GM18507 (cell line): ENCODE measurements around the gene CNOT6.

ENCODE experiments used
- DNase-seq: peaks from one replicate; pipeline ENCODE4 v3.0.0; 2011; ENCODE audit warnings: low read depth; ENCODE audit not compliant: insufficient read length; ENCODE audit errors: extremely low spot score
- FAIRE-seq: peaks from 2 replicates; lab custom pipeline; 2011; peaks lifted over from hg19 to GRCh38; lab: Jason Lieb, UNC

The CNOT6 gene

GRCh38 chr5:180609386-180609785 lies 115.2 kb downstream of the CNOT6 start:
- FAIRE-seq (no peak), DNase-seq (no peak)

GRCh38 chr5:180609817-180610550 lies 115.8 kb downstream of the CNOT6 start:
- FAIRE-seq (no peak), DNase-seq (no peak)

- no peak for DNase-seq
- no peak for FAIRE-seq
Measured at GRCh38 chr5:180611140-180611850, 117.1 kb downstream of the CNOT6 start.

- FAIRE-seq (no peak), DNase-seq (no peak)
Measured at GRCh38 chr5:180612683-180613082, 118.5 kb downstream of the CNOT6 start.

- FAIRE-seq (no peak), DNase-seq (no peak)
Measured at GRCh38 chr5:180613188-180613813, 119.1 kb downstream of the CNOT6 start.

GRCh38 chr5:180613814-180614188 lies 119.6 kb downstream of the CNOT6 start:
- FAIRE-seq (no peak), DNase-seq (no peak)

- FAIRE-seq (no peak), DNase-seq (no peak)
Measured at GRCh38 chr5:180618487-180618828, 124.3 kb downstream of the CNOT6 start.

- no peak for FAIRE-seq
- DNase-seq = no peak
Measured at GRCh38 chr5:180618829-180619562, 124.8 kb downstream of the CNOT6 start.

- FAIRE-seq = no peak
- DNase-seq = no peak
Measured at GRCh38 chr5:180619563-180619915, 125.4 kb downstream of the CNOT6 start.

GRCh38 chr5:180620014-180620413 lies 125.8 kb downstream of the CNOT6 start:
- no peak for DNase-seq
- FAIRE-seq = no peak

- DNase-seq (no peak), FAIRE-seq (no peak)
Measured at GRCh38 chr5:180621311-180621710, 127.1 kb downstream of the CNOT6 start.

- FAIRE-seq (no peak), DNase-seq (no peak)
Measured at GRCh38 chr5:180622910-180623309, 128.7 kb downstream of the CNOT6 start.

- FAIRE-seq = no peak
- DNase-seq = no peak
Measured at GRCh38 chr5:180623411-180623834, 129.2 kb downstream of the CNOT6 start.

GRCh38 chr5:180623844-180624243 lies 129.7 kb downstream of the CNOT6 start:
- no peak for DNase-seq
- no peak for FAIRE-seq

GRCh38 chr5:180624587-180624986 lies 130.4 kb downstream of the CNOT6 start:
- DNase-seq (no peak), FAIRE-seq (no peak)

GRCh38 chr5:180625125-180625790 lies 131.1 kb downstream of the CNOT6 start:
- DNase-seq (no peak), FAIRE-seq (no peak)

GRCh38 chr5:180625791-180626660 lies 131.8 kb downstream of the CNOT6 start:
- FAIRE-seq (no peak), DNase-seq (no peak)

GRCh38 chr5:180626661-180627385 lies 132.6 kb downstream of the CNOT6 start:
- DNase-seq (no peak), FAIRE-seq (no peak)
